ENCODE measurements around the gene C16orf74.

The C16orf74 gene

DNA sequence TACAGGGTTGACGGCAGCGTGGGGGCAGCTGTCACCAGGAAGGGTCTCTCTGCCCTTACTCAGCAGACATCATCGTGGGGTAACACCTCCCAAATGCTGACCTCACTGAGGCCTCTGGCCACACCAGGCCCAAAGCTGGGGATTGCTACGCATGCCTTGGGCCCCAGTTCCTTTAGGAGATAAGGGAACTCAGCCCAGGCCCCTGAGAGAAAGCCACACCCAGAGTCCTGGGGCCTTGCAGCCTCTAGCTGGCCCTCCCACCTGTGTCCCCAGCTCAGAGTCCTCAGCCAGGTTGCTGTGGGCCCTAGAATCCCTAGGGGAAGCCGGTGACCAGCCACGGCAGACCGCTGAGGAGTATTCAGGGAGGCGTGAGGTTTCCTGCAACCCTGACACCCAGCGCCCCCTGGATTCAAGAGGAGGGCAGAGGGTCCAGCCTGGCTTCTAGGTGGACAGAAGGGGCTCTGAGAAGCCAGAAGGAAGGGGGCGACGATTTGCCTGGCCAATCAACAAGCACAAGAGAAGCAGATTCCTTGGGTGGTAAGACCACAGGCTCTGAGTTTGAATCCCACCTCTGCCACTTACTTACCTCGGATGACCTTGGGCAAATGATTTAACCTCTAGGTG lies 51.8 kb downstream of the C16orf74 start:
- H3K4me3 ChIP-seq (ENCODE audit: low read length): no peak overlapping the region
- no peaks in the 10 kb centered on the region for H3K79me2 ChIP-seq (ENCODE audit: low read length)
- TF ChIP-seq EZH2 (optimal IDR thresholded peaks at IDR 0.05; ENCODE audit: low read depth, low read length) (no peak), EZH2phosphoT487 (IDR thresholded peaks at IDR 0.05; ENCODE audit: low read length) (no peak)
- TF ChIP-seq, protein P1, sequence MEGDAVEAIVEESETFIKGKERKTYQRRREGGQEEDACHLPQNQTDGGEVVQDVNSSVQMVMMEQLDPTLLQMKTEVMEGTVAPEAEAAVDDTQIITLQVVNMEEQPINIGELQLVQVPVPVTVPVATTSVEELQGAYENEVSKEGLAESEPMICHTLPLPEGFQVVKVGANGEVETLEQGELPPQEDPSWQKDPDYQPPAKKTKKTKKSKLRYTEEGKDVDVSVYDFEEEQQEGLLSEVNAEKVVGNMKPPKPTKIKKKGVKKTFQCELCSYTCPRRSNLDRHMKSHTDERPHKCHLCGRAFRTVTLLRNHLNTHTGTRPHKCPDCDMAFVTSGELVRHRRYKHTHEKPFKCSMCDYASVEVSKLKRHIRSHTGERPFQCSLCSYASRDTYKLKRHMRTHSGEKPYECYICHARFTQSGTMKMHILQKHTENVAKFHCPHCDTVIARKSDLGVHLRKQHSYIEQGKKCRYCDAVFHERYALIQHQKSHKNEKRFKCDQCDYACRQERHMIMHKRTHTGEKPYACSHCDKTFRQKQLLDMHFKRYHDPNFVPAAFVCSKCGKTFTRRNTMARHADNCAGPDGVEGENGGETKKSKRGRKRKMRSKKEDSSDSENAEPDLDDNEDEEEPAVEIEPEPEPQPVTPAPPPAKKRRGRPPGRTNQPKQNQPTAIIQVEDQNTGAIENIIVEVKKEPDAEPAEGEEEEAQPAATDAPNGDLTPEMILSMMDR (IDR thresholded peaks at IDR 0.05; ENCODE audit: low read length): no peak
- no peaks in the 10 kb centered on the region for H3K9me3 ChIP-seq (replicated peaks; ENCODE audit: insufficient read depth, low read length)
- no peak overlapping the region for H3K27ac ChIP-seq (ENCODE audit: low read length)
- H3K36me3 ChIP-seq (replicated peaks; ENCODE audit: insufficient read depth, low read length): no peaks in the 10 kb centered on the region
- H3K4me1 ChIP-seq (ENCODE audit: low read length): no peaks in the 10 kb centered on the region
- no peak overlapping the region for H2AFZ ChIP-seq (ENCODE audit: low read length)
- no peaks in the 10 kb centered on the region for H3F3A ChIP-seq (ENCODE audit: insufficient read depth, low read length)
- H3K9ac ChIP-seq (ENCODE audit: low read length): no peak overlapping the region
- peaks cover 6% of the 10 kb centered on the region for H3K27me3 ChIP-seq (replicated peaks; ENCODE audit: insufficient read depth, low read length)
- DNase-seq: no peak
- no peaks in the 10 kb centered on the region for H4K20me1 ChIP-seq (ENCODE audit: insufficient read depth, low read length)
- H3K4me2 ChIP-seq (ENCODE audit: low read depth, low read length): no peak overlapping the region
- H3K9me2 ChIP-seq (replicated peaks; ENCODE audit: insufficient read depth, low read length): no peaks in the 10 kb centered on the region

- no peak overlapping the region for H3K4me3 ChIP-seq (ENCODE audit: low read length)
- no peaks in the 10 kb centered on the region for H3K36me3 ChIP-seq (replicated peaks; ENCODE audit: insufficient read depth, low read length)
- H3K9me3 ChIP-seq (replicated peaks; ENCODE audit: insufficient read depth, low read length): no peaks in the 10 kb centered on the region
- no peaks in the 10 kb centered on the region for H3K9me2 ChIP-seq (replicated peaks; ENCODE audit: insufficient read depth, low read length)
- no peak overlapping the region for H2AFZ ChIP-seq (ENCODE audit: low read length)
- no peak for TF ChIP-seq EZH2phosphoT487 (IDR thresholded peaks at IDR 0.05; ENCODE audit: low read length)
- TF ChIP-seq, protein P1 (IDR thresholded peaks at IDR 0.05; ENCODE audit: low read length): no peak
- no peak for TF ChIP-seq EZH2 (optimal IDR thresholded peaks at IDR 0.05; ENCODE audit: low read depth, low read length)
- no peak for DNase-seq
- H3K4me2 ChIP-seq (ENCODE audit: low read depth, low read length): no peak overlapping the region
- H3K9ac ChIP-seq (ENCODE audit: low read length): no peak overlapping the region
- no peaks in the 10 kb centered on the region for H3K4me1 ChIP-seq (ENCODE audit: low read length)
- no peaks in the 10 kb centered on the region for H3K79me2 ChIP-seq (ENCODE audit: low read length)
- no peaks in the 10 kb centered on the region for H4K20me1 ChIP-seq (ENCODE audit: insufficient read depth, low read length)
- H3F3A ChIP-seq (ENCODE audit: insufficient read depth, low read length): no peaks in the 10 kb centered on the region
- H3K27ac ChIP-seq (ENCODE audit: low read length): no peak overlapping the region
- H3K27me3 ChIP-seq (replicated peaks; ENCODE audit: insufficient read depth, low read length): peaks cover 6% of the 10 kb centered on the region
Observed at GRCh38 chr16:85698459-85698891, 52.4 kb downstream of the C16orf74 start.

DNA sequence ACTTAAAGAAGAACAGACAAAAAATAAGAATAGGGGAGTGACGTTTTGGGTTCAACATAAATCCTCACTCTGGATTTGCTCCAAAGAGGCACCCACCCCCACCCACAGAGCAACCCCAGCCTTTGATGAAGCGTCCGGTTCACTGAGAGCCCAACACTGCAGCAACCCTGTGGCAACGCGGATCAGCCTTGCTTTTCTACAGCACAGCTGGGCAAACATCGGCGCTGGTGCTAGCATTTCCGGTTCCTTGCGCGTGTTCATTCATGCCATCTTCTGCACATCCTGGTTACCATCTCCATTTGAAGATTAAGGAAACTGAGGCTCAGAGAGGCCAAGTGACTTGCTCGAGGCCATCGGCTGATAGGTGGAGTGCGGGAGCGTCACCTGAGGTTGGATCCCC lies 53.5 kb downstream of the C16orf74 start:
- H3K4me3 ChIP-seq (ENCODE audit: low read length): no peak overlapping the region
- no peak overlapping the region for H2AFZ ChIP-seq (ENCODE audit: low read length)
- H3K27me3 ChIP-seq (replicated peaks; ENCODE audit: insufficient read depth, low read length): peaks cover 6% of the 10 kb centered on the region
- TF ChIP-seq, protein P1 (IDR thresholded peaks at IDR 0.05; ENCODE audit: low read length): no peak
- TF ChIP-seq EZH2 (optimal IDR thresholded peaks at IDR 0.05; ENCODE audit: low read depth, low read length): no peak
- no peak for TF ChIP-seq EZH2phosphoT487 (IDR thresholded peaks at IDR 0.05; ENCODE audit: low read length)
- no peak overlapping the region for H3K4me2 ChIP-seq (ENCODE audit: low read depth, low read length)
- no peaks in the 10 kb centered on the region for H3K79me2 ChIP-seq (ENCODE audit: low read length)
- no peak for DNase-seq
- H3K9me2 ChIP-seq (replicated peaks; ENCODE audit: insufficient read depth, low read length): no peaks in the 10 kb centered on the region
- H3K9me3 ChIP-seq (replicated peaks; ENCODE audit: insufficient read depth, low read length): no peaks in the 10 kb centered on the region
- no peaks in the 10 kb centered on the region for H3K4me1 ChIP-seq (ENCODE audit: low read length)
- H3F3A ChIP-seq (ENCODE audit: insufficient read depth, low read length): no peaks in the 10 kb centered on the region
- no peaks in the 10 kb centered on the region for H4K20me1 ChIP-seq (ENCODE audit: insufficient read depth, low read length)
- no peak overlapping the region for H3K27ac ChIP-seq (ENCODE audit: low read length)
- no peak overlapping the region for H3K9ac ChIP-seq (ENCODE audit: low read length)
- no peaks in the 10 kb centered on the region for H3K36me3 ChIP-seq (replicated peaks; ENCODE audit: insufficient read depth, low read length)
